ENCODE results near the gene SLC27A2. TPM values are rescaled to one million over a fixed set of nuclear protein-coding genes. Genes with fewer than 3 reads are reported as not detected.
A peak's percentile ranks its signal among the peaks of the same experiment; 100 is the strongest.

The SLC27A2 gene
- total RNA-seq, 1 experiment from 2014 or later: 7.0 TPM

DNA sequence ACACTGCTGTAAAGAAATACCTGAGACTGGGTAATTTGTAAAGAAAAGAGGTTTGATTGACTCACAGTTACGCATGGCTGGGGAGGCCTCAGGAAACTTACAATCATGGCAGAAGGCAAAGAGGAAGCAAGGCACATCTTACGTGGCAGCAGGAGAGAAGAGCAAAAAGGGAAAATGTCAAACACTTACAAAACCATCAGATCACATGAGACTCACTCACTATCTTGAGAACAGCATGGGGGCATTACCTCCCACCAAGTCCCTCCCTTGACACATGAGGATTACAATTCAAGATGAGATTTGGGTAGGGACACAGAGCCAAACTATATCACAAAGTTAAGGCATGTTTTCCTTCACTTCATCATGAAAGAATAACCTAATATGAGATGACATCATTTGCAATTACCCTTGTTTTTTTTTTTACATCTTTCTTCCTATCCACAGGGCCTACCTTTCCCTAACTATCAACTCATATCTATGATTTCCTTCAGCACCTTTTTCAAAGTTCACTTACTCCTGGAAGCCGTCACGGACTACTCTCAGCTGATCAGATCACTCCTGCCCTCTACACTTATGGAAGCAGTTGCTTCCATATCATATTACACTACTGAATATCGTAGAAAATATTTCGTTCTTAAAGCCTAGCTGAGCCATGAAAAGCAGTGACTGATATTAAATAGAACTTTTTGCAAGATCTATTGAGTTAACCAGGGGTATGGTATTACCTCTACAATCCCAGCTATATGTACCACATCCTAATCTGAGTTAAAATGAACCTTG is 37.5 kb upstream of the SLC27A2 start:
- Histone ChIP-seq H3K27me3 (ENCODE audit: insufficient read depth, low read length) (no peaks in the 10 kb centered on the region), H2BK15ac (ENCODE audit: low read depth, low read length) (no peak overlapping the region), H3K9me3 (ENCODE audit: control insufficient read depth, low read depth, low read length) (no peaks in the 10 kb centered on the region), H4K20me1 (ENCODE audit: control insufficient read depth, insufficient read depth, insufficient read length) (no peaks in the 10 kb centered on the region), H3K23me2 (ENCODE audit: insufficient read length, low read depth, low read length, poor library complexity, severe bottlenecking) (no peaks in the 10 kb centered on the region), H3K79me1 (ENCODE audit: insufficient read depth, low read depth, low read length, poor library complexity, severe bottlenecking) (no peaks in the 10 kb centered on the region), H2BK12ac (ENCODE audit: insufficient read length, low read depth, low read length) (no peak overlapping the region), H2AK5ac (ENCODE audit: insufficient read length, low read length) (no peak overlapping the region), H2AFZ (ENCODE audit: low read length) (no peak overlapping the region), H3K23ac (ENCODE audit: insufficient read length, low read depth, low read length) (no peak overlapping the region), H3K18ac (ENCODE audit: insufficient read length, low read depth, low read length) (no peak overlapping the region), H3K9ac (ENCODE audit: extremely low read depth, insufficient read length, low read length) (no peak overlapping the region), H3K14ac (ENCODE audit: insufficient read depth, low read length) (no peak overlapping the region), H3T11ph (ENCODE audit: low read length) (no peak overlapping the region), H3K79me2 (ENCODE audit: insufficient read depth, low read length) (no peaks in the 10 kb centered on the region), H4K5ac (ENCODE audit: insufficient read length, low read depth, low read length) (no peak overlapping the region), H3K4ac (ENCODE audit: low read depth, low read length) (no peak overlapping the region), H4K8ac (replicated peaks; ENCODE audit: insufficient read length, low read depth, low read length) (no peak overlapping the region), H3K4me2 (ENCODE audit: insufficient read depth, insufficient read length, low read length) (no peak overlapping the region), H2BK120ac (ENCODE audit: low read depth, low read length, poor library complexity, severe bottlenecking) (no peak overlapping the region), H3K27ac (ENCODE audit: insufficient read length, low read depth, low read length) (no peak overlapping the region), H3K56ac (ENCODE audit: insufficient read length, low read depth, low read length) (no peak overlapping the region), H2BK20ac (ENCODE audit: low read depth, low read length, poor library complexity, severe bottlenecking) (no peak overlapping the region), H4K91ac (ENCODE audit: insufficient read length, low read depth, low read length) (no peak overlapping the region), H3K4me1 (ENCODE audit: insufficient read depth, low read length) (no peaks in the 10 kb centered on the region), H2BK5ac (ENCODE audit: insufficient read length, low read length) (no peak overlapping the region)
- no CpG with 5 or more reads among the region's 6 CpGs for WGBS (ENCODE audit: extremely low coverage, insufficient read length, low lambda C conversion rate)
- H3K27ac Mint-ChIP-seq: peak overlapping the region in 1 of 3 experiments; percentile 66; a peak in 3 of 7 replicates
- DNase-seq: no peak
- TF ChIP-seq, protein P1, sequence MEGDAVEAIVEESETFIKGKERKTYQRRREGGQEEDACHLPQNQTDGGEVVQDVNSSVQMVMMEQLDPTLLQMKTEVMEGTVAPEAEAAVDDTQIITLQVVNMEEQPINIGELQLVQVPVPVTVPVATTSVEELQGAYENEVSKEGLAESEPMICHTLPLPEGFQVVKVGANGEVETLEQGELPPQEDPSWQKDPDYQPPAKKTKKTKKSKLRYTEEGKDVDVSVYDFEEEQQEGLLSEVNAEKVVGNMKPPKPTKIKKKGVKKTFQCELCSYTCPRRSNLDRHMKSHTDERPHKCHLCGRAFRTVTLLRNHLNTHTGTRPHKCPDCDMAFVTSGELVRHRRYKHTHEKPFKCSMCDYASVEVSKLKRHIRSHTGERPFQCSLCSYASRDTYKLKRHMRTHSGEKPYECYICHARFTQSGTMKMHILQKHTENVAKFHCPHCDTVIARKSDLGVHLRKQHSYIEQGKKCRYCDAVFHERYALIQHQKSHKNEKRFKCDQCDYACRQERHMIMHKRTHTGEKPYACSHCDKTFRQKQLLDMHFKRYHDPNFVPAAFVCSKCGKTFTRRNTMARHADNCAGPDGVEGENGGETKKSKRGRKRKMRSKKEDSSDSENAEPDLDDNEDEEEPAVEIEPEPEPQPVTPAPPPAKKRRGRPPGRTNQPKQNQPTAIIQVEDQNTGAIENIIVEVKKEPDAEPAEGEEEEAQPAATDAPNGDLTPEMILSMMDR (conservative IDR thresholded peaks at IDR 0.05): no peak
- H3K4me1 Mint-ChIP-seq: peaks cover 9 to 10% of the 10 kb centered on the region in 2 experiments
- H3K27me3 Mint-ChIP-seq (ENCODE audit: low read depth): no peaks in the 10 kb centered on the region
- H3K9me3 Mint-ChIP-seq: no peaks in the 10 kb centered on the region
- H3K4me3 Mint-ChIP-seq: no peak overlapping the region
- no peaks in the 10 kb centered on the region for H3K36me3 Mint-ChIP-seq (ENCODE audit: insufficient read depth in 1 of 3, low read depth in 3 of 3)

Data from H9 (cell line).